Cardiac muscle cell (in vitro differentiated cells and primary cell): Measurements from ENCODE around the gene MT1H. TPM values are rescaled to one million over a fixed set of nuclear protein-coding genes. Genes with fewer than 3 reads are reported as not detected.

Experiments
- DNase-seq, 2 donors: peaks; one replicate each; pipeline versions ENCODE4 v3.0.0 to v3.0.0-alpha.2; 2010 to 2017; ENCODE audit warnings: low read depth in 1 of 2, low spot score in 1 of 2
- H3K27ac ChIP-seq: fragments of 200-600 bp; sonication (generic); 2 replicates; pipeline ENCODE4 v1.5.1; 2016
- H3K27me3 ChIP-seq: fragments of 200-600 bp; sonication (generic); 2 replicates; pipeline ENCODE4 v1.6.0; 2016; ENCODE audit warnings: control low read depth
- H3K36me3 ChIP-seq: fragments of 200-600 bp; sonication (generic); 2 replicates; pipeline ENCODE4 v1.5.1; 2016; ENCODE audit warnings: control low read depth
- H3K4me1 ChIP-seq: fragments of 200-600 bp; sonication (generic); 2 replicates; pipeline ENCODE4 v1.8.1; 2017; ENCODE audit warnings: low read depth, mild to moderate bottlenecking, mixed run types
- H3K4me3 ChIP-seq: fragments of 200-600 bp; sonication (generic); 2 replicates; pipeline ENCODE4 v1.5.1; 2016; ENCODE audit warnings: mild to moderate bottlenecking
- H3K9me3 ChIP-seq: fragments of 200-600 bp; sonication (generic); 2 replicates; pipeline ENCODE4 v1.5.1; 2017; ENCODE audit warnings: low read depth, mild to moderate bottlenecking, control low read depth
- CTCF ChIP-seq: IDR thresholded peaks from 2 replicates; pipeline ENCODE4 v1.5.1; 2012; ENCODE audit warnings: low read depth, mild to moderate bottlenecking, low read length
- polyA plus RNA-seq: library from polyadenylated mRNA; unstranded; fragments of >200 nt; fragmentation: Nextera tagmentation; extraction: Ambion mirVana; gene quantifications from 2 replicates; pipeline ENCODE4 v1.2.1, GENCODE V29; 2016
- total RNA-seq: library from RNA; depleted of rRNA; stranded (reverse); fragments of >200 nt; gene quantifications from 2 replicates; pipeline ENCODE4 v1.2.3, GENCODE V29; 2016

MT1H gene
- total and polyA plus RNA-seq, 2 experiments from 2014 or later = not detected

GRCh38 chr16:56631197-56631596 is 38.4 kb upstream of the MT1H start:
- no peak for DNase-seq
- H3K27ac ChIP-seq = no peak overlapping the region
- H3K4me3 ChIP-seq = no peak overlapping the region
- no peak for TF ChIP-seq CTCF
- H3K4me1 ChIP-seq = no peaks in the 10 kb centered on the region
- H3K9me3 ChIP-seq = no peaks in the 10 kb centered on the region
- H3K27me3 ChIP-seq = peaks cover 100% of the 10 kb centered on the region
- no peaks in the 10 kb centered on the region for H3K36me3 ChIP-seq

- peaks cover 100% of the 10 kb centered on the region for H3K27me3 ChIP-seq
- TF ChIP-seq CTCF = no peak
- no peaks in the 10 kb centered on the region for H3K9me3 ChIP-seq
- DNase-seq = peak in 1 of 2 donors; percentile 31
- peak overlapping the region; percentile 20 for H3K4me3 ChIP-seq
- H3K36me3 ChIP-seq = no peaks in the 10 kb centered on the region
- H3K27ac ChIP-seq = no peak overlapping the region
- no peaks in the 10 kb centered on the region for H3K4me1 ChIP-seq
Observed at GRCh38 chr16:56631832-56632155, 37.8 kb upstream of the MT1H start.

- Histone ChIP-seq H3K9me3 (no peaks in the 10 kb centered on the region), H3K4me1 (no peaks in the 10 kb centered on the region), H3K27me3 (peaks cover 100% of the 10 kb centered on the region), H3K27ac (no peak within 1 kb of the TSS), H3K4me3 (peak within 1 kb of the TSS; percentile 20), H3K36me3 (no peaks in the 10 kb centered on the region)
- TF ChIP-seq CTCF = no peak
- DNase-seq = peak; percentile 21 to 28
Observed at GRCh38 chr16:56632156-56632847, 37.3 kb upstream of the MT1H start, which contains the start of gene MT1M. MT1M (plus strand) TSS chr16:56632659; CDS start chr16:56632732, 73 bp downstream.

- Histone ChIP-seq H3K27ac (no peak overlapping the region), H3K9me3 (no peaks in the 10 kb centered on the region), H3K4me3 (peak overlapping the region; percentile 20), H3K36me3 (no peaks in the 10 kb centered on the region), H3K27me3 (peaks cover 100% of the 10 kb centered on the region), H3K4me1 (no peaks in the 10 kb centered on the region)
- DNase-seq = no peak
- TF ChIP-seq CTCF = no peak
Observed at GRCh38 chr16:56632848-56633365, 36.7 kb upstream of the MT1H start.

- peaks cover 100% of the 10 kb centered on the region for H3K27me3 ChIP-seq
- no peaks in the 10 kb centered on the region for H3K9me3 ChIP-seq
- H3K36me3 ChIP-seq = no peaks in the 10 kb centered on the region
- no peak for TF ChIP-seq CTCF
- DNase-seq = no peak
- H3K27ac ChIP-seq = no peak overlapping the region
- H3K4me1 ChIP-seq = no peaks in the 10 kb centered on the region
- H3K4me3 ChIP-seq = no peak overlapping the region
Observed at GRCh38 chr16:56633535-56633934, 36.1 kb upstream of the MT1H start.
